Astrocyte of the spinal cord (primary cell): ENCODE results near the gene TUT7.
A peak's percentile ranks its signal among the peaks of the same experiment; 100 is the strongest.

Experiments
- DNase-seq: peaks from one replicate; pipeline ENCODE4 v3.0.0; 2011; ENCODE audit warnings: low read depth, low spot score
- H3K4me3 ChIP-seq: 2 replicates; pipeline ENCODE4 v1.5.1; 2011; ENCODE audit warnings: low read depth, mild to moderate bottlenecking, low read length, moderate library complexity
- in situ Hi-C: cut with HindIII; loops from 2 replicates; pipeline ENCODE4 v1.10.0; 2017; ENCODE audit warnings: low sequenced_read_pairs
- TF ChIP-seq, protein P1 (sequence below): IDR thresholded peaks from 2 replicates; pipeline ENCODE4 v1.5.1; 2012; ENCODE audit warnings: low read depth, mild to moderate bottlenecking, low read length, inconsistent platforms

The TUT7 gene

DNA sequence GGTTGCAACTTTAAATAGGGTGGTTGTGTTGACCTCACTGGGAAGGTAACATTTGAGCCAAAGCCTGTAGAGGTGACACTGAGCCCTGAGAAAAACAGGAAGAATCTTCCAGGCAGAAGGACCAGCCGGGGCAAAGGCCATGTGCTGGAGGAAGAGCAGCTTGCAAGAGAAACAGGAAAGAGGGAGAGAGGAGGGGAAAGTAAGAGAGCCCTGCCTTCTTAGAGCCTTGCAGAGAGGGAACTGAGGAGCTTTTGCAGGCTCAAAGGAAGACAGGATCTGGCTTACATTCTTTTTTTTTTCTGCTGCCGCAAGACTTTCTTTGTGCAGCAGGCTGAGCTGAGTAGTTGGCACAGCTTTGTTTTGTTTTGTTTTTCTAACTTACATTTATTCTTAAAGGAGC, 112.1 kb downstream of the TUT7 start:
- no peak overlapping the region for H3K4me3 ChIP-seq
- TF ChIP-seq, protein P1, sequence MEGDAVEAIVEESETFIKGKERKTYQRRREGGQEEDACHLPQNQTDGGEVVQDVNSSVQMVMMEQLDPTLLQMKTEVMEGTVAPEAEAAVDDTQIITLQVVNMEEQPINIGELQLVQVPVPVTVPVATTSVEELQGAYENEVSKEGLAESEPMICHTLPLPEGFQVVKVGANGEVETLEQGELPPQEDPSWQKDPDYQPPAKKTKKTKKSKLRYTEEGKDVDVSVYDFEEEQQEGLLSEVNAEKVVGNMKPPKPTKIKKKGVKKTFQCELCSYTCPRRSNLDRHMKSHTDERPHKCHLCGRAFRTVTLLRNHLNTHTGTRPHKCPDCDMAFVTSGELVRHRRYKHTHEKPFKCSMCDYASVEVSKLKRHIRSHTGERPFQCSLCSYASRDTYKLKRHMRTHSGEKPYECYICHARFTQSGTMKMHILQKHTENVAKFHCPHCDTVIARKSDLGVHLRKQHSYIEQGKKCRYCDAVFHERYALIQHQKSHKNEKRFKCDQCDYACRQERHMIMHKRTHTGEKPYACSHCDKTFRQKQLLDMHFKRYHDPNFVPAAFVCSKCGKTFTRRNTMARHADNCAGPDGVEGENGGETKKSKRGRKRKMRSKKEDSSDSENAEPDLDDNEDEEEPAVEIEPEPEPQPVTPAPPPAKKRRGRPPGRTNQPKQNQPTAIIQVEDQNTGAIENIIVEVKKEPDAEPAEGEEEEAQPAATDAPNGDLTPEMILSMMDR = no peak
- no peak for DNase-seq
- in situ Hi-C loops = no loop called here

DNA sequence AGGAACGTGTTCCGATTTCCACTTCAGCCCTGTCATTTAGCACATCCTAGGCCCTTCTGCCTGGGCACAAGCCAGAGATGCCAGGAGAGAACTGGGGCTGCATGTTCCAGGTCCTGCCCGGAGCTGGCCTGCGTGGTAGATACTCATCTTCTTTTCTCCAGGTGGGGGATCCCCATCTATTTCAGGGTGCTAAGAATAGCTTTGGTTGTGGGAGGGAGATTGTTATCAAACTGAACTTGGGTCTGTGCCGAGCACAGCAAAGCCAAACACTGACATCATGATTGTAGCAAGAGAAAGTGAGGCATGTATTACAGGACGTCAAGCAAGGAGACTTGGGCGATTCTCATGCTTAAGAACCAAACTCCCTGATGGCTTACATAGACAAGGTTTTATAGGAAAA, 113.0 kb downstream of the TUT7 start:
- no peak overlapping the region for H3K4me3 ChIP-seq
- no peak for DNase-seq
- TF ChIP-seq, protein P1 = no peak
- in situ Hi-C loops = no loop called here

DNA sequence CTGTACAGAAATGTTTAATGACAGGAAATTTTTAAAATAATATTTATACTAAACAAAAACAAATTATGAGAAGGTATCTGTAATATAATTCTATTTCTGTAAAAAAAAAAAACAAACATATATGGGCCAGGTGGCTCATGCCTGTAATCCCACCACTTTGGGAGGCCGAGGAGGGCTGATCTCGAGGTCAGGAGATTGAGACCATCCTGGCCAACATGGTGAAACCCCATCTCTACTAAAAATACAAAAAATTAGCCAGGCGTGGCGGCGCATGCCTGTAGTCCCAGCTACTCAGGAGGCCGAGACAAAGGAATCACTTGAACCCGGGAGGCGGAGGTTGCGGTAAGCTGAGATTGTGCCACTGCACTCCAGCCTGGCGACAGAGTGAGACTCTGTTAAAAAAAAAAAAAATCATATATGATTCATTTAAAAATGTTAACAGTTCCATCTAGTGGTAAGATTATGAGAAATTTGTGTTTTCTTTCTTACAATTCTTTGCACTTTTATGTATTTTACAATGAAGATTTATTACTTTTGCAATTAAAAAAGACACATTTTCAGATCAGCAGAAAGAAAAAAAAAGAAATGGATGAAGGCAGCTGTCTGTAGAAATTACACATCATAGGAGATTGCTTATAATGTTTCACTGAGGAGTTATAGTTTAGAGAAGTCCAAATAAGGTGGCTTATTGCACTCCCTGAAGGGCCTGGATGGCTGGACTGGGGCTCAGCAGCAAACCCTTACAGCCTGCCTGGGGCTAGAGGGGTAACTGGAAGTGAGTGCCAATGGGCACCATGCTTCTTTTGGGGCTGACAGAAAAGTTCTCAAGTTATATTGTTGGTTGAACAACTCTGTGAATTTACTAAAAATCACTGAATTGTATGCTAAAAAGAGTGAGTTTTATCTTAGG, 115.1 kb downstream of the TUT7 start:
- TF ChIP-seq, protein P1 = no peak
- no peak overlapping the region for H3K4me3 ChIP-seq
- DNase-seq = peak; percentile 9
- in situ Hi-C loops = no loop called here
